T-helper 1 cell treated with Interleukin-12 subunit alpha and Interleukin-12 subunit beta and Interleukin-4 antibody, amounts not matched to agents 30 ng/mL and 1 ng/mL, for 36 hours (primary cell): ENCODE measurements around the gene TMPRSS4. TPM values are rescaled to one million over a fixed set of nuclear protein-coding genes. Genes with fewer than 3 reads are reported as not detected.

ENCODE experiments used
- intact Hi-C: fragments of 100-400 bp; cut with micrococcal nuclease; formaldehyde crosslinking; loops from one replicate; pipeline ENCODE4 v1.15.1; 2024
- total RNA-seq: library from RNA; stranded (reverse); gene quantifications from 2 replicates; pipeline ENCODE4 v1.2.3, GENCODE V29; 2022

TMPRSS4 gene
- total RNA-seq, 1 donor from 2014 or later: not detected

DNA sequence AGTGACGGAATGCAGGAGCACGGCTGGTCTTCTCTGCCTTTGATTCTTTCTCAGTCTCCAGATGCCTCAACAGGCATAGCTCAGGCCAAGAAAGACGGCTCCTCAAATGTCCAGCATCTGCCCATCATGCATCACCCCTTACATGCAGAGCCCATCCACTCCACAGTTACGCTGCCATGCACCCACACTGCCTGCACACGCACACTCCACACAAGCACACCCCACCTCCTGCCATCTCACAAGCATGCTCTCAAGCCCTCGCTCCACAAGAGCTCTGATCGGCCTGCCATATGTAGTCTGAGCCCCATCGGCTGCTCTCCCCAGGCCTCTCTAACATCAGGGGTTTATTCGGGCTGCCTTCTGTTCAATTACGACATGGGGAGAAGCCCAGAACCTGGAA lies 56.9 kb downstream of the TMPRSS4 start:
- intact Hi-C loops: no loop called here

DNA sequence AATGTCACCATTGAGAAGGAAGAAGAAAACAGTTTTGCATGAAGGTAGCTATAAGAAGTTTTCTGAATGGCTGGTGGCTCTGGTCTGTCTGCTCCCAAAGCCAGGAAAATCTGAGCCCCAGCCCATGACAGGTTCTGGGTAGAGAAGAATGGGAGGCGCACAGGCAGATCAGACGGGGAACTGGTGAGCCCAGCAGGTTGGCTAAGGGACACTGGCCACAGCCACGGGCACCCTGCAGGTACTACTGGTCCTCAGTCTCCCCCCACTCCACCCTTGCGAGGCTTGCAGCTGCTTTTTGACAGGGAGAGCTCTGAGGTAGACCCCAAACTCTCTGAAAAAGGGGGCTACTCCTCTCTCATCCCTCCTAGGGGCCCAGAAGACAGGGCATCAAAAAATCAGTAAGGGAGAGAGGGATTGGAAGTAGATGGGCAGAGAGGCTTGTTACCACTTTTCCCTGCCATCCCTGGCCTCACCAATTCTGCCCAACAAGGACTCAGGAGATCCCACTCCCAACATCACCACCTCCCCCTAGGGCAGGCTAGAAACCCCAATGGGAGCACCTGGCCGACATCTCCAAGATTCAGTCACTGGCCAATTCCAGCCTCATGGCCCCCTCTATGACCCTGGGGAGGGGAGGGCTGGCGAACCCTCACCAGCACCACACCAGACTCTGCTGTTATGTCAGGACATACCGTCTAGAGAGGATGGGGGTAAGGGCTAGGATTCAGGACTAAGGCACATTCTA lies 58.3 kb downstream of the TMPRSS4 start:
- intact Hi-C loops: no loop called here

DNA sequence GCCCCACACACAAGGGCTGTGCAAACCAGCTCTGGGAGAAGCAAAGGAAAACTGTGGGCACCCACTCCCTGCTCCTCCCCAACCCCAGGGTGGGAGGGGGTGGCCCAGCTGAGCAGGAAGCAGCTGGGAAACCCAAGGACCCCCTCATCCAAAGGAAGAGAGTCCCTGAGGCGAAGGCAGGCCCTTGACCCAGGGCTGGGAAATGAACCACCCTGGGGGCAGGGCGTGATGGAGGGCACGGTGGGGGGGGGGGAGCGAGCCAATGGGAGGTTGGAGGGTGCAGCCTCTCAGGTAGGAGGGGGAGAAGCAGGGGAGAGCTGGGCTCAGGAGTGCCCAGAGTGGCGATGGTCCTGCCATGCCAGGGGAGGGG lies 58.9 kb downstream of the TMPRSS4 start:
- intact Hi-C loops: no loop called here

DNA sequence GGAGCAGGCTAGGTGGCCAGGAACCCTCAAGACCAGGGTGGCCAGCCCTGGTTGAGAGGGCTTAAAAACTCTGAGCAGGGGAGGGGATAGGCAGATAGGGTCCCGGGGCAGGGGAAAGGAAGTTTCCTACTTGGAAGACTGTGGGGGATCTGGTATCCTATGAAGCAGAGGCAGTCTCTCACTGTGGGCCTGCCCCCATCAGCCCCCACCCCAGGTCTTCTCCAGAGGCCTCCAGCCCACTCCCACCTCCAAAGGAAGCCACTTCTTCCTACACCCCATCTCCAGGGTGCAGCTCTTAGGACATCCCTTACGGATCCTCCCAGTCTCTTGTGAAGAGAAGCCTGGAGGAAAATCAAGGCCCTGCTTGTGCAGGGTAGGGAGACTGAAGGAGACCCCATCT lies 59.5 kb downstream of the TMPRSS4 start:
- intact Hi-C loops: no loop called here

DNA sequence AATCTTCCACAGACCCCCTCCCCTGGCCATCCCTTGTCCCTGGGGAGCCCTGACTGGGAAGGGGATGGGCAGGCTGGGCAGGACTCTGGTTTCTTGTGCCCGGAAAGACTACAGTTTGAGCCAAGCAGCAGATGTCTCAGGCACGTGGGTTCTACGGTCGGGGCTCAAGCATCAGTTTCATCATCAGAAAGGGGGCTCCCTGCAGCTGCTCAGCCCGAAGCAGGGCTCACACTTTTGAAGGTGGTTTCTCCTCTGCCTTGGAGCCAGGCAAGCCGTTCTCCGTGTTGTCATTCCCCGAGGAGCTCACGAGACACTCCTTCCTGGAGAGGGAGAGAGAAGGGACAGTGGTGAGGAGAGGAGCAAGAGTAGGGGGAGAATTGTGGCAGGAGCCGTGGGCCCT lies 59.9 kb downstream of the TMPRSS4 start:
- intact Hi-C loops: no loop called here

DNA sequence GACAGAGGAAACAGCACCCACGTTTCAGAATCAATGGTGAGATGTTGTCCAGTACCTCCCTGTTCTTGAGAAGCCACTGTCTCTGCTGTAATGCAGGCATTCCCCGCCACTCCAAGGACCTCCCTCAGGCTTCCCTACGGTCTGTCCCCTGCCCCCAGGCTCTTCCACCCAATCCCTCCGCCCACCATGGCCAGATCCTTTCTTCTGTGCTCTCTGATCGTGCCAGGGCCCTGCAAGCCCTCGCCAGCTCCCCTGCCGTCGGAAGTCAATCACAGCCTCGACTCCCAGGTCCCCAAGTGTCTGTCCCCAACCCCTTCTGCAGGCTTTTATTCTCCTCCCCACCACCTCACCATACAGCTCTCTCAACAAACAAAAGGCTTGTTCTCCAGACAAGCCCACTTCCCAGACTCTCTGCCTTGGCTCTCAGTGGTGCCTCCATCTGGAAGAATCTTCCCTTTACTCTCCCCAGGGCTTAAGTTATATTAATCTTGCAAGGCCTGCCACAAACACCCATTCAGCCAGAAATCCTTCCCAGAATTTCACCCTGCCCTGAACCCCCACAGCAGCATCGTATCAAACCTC lies 62.1 kb downstream of the TMPRSS4 start:
- intact Hi-C loops: no loop called here

DNA sequence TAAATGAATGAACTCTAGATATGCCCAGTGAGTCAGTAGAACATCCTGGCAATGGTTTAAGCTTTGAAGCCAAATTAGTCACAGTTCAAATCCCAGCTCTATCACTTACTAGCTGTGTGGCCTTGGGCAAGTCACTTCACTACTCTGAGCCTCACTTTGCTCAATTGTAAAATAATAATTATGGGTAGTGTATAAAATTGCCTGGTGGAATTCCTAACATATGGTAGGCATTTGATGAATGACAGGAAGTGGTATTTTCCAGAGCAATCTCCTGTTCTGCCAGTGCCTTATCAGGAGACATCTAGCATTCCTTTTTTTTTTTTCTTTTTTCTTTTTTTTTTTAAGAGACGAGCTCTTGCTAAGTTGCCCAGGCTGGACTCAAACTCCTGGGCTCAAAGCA lies 62.7 kb downstream of the TMPRSS4 start:
- intact Hi-C loops: no loop called here

DNA sequence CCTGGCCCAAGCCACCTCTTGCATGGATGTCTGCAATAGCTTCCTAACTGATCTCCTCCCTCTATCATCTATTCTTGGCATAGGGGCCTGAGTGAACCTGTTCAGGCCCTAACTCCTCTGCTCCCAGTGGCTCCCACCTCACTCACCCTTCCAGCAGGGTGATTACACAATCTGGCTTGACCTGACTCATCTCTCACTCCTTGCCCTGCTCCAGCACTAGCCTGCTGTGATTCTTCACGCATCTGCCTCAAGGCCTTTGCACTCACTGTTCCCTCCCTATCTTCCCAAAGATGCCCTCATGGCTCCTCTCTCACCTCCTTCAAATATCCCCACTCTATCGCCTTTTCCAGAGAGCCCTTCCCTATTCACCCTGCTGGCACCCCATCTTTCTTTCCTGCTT lies 65.2 kb downstream of the TMPRSS4 start:
- intact Hi-C loops: no loop called here

DNA sequence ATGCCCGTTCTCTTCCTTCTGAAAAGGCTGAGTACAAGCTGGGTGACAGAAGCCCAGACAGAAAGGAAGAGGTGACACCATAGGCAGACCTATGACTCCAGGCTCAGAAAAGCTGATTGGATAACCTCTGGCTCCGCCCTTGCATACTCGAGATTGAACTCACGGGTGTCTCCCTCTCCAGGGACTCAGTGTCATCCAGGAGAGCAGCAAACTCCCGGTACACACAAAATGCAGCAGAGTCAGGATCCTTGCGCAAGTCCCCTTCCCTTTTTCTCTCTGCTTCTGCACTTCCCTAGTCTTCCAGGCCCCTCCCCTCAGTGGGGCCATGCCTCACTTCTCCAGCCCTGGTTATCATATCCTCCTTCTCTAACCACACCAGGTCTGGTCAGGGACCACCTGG lies 65.9 kb downstream of the TMPRSS4 start:
- intact Hi-C loops: no loop called here

DNA sequence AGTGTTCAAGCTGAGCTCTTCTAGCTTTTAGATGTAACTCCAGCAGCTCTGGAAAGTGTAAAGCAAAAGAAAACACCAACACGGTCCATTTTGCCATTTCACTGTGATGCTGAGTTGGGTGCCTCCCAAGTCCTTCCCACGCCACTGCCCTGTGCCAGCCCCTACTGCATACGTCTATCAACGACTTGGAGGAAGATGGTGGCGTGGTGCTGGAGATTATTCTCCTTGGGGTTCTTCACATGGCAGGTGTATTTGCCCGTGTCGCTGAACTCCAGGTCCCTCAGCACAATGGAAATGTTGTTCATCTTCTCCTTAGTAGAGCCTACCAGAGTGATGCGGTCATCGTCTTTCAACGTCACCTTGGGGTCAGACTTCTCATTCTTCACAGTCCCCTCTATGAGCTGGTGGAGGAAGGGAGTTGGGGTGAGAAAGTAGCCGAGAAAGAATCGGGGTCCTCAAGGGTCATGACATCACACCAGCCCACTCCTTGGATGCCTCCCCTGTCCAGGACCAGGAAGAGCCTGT lies 66.8 kb downstream of the TMPRSS4 start:
- intact Hi-C loops: loop anchor here (2.0 kb wide), 3 partner anchors 215 to 429 kb away; partner anchors contain the start of genes ARCN1 and UBE4A

DNA sequence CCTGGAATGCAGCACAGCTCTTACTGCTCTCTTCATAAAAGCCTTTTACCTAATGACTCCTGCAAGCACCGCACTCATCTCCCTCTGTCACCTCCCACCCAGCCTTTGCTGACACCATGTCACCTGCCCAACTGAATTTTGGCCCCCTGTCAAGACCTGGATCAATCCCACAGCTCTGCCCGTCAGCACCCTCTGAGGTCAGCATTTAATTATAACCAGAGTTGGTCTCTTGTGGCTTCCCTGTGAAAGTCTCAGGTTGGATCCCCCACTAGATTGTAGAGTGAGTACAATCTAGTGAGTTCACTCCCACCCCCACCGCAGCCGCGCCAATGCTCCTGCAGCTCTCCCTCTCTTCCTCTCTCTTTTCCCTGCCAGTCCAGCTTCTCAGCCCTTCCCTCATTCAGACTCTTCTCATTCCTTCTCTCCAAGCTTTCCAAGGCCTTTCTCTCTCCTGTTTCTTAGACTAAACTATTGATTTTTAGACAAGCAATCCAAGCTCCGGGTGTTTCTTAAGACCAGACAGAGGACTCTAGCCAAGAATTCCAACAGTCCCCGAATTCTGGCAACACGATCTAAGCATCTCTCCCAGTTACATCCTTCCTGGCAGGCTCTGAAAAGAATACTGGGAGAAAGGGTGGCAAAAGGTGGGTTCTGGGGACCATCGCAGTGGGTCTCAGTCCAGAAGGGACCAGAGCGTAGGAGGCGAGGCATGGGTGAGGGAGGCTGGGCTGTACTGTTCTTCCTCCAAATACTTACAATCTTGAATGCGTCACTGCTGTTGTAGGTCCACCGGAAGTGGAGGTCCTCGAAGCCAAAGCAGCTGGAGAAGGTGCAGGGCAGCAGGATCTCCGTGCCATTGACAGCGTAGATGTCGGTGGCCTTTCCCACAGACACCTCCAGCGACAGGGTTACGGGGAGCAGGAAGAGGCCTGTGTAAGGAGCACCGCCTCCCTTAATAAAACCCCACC lies 67.7 kb downstream of the TMPRSS4 start:
- intact Hi-C loops: loop anchor here (1.0 to 5.0 kb wide), 12 partner anchors 27 to 515 kb away; partner anchors contain the start of genes ARCN1, CD3D, CD3G and UBE4A

DNA sequence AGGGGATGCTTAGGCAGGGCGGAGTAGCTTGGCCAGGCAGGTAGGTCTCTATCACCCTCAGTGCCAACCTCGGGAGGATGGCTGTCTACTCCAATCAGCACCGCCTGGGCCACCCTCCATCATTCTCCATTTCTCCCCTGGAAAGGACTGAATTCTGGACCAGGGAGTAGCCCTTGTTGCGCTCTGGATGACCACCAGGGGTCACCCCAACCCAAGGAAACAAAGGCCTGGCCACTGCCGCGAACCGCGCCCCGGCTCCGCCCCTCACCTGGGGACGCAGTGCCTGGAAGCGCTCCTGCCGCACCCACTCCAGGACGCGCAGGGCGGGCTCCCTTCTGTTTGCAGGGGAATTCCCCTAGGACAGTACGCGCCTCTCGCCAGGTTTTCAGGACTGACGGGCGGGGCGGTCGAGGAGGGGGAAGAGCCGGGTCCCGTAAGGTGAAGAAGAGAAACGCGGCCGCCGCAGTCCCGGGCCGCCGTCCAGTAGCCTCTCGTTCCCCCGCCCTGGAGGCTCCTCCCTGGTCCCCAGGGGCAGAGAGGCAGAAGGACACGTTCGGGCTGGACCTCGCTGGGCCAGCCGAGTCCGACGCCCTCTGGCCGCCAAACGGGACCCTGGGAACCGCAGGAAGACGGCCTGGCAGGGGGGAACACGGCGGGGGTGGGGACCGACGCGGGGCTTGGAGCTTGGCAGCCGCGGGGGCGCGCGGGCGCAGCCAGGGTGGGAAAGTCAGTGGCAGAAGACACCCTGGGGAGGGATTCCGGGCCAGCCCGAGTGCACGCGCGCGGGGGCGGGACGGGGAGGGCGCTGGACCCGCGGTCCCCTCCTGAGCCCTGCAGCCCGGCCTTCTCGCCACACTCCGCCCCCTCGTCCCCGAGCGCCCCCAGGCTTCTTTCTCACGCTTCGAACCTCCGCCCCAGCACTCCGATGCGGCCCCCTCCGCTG lies 68.7 kb downstream of the TMPRSS4 start:
- intact Hi-C loops: loop anchor here (1.0 to 5.0 kb wide), 12 partner anchors 26 to 514 kb away; partner anchors contain the start of genes ARCN1, CD3D, CD3G and UBE4A

DNA sequence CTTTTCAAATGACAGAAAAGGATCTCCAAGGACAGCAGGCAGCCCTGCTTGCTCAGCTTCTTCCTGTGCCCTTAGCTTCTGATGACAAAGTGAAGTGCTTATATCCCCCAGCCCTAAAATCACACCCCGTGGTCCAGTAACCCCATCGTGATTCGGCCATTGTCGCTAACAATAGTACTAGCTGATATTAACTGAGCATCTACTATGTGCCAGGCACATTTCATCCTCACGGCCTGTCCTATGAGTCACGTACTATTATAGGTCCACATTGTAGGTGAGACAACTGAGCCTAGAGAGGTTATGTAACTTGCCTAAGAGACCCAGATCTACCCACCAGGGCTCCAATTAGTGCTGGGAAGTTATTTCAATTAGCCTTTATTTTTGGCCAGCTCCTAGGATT lies 69.7 kb downstream of the TMPRSS4 start:
- intact Hi-C loops: loop anchor here (5.0 kb wide), 2 partner anchors 144 to 196 kb away; partner anchors contain the start of genes CD3D and CD3G

DNA sequence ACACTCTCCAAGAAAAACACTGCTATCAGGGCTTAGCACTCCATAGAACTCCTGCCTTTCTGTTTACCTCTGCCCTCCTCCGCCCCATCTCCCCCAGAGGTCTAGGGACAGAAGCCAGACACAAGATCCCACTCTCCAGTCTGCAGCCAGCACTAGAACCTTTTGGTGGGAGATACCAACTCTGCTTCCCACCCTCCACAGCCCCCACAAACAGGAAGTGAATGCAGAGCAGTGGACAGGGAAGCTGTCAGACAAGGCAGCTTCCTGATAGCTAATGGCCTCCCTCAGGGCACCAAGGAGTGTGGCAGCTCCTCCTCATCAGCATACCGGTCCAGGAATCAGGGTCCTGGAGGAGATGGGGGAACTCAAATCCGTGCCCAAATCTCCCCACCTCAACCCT lies 70.6 kb downstream of the TMPRSS4 start:
- intact Hi-C loops: loop anchor here (5.0 kb wide), 2 partner anchors 145 to 195 kb away; partner anchors contain the start of genes CD3D and CD3G

DNA sequence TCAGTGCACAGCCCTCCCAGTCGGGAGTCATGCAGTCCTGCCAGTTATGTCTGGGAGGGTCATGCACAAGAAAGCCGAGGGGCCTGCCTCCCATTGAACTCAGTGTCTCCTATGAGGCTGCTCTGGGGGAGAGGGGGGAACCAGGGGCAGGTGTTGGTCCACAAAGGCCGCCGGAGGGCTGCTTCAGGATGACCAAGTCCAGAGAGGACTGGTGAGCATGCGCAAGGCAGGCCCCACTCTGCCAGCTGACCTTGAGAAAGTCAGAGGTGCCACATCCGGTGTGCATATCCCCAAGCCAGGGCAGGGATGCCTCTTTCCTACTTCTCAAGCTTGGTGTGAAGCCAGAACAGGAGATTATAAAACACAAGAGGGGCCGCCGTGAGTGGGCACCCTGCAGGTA lies 71.4 kb downstream of the TMPRSS4 start:
- intact Hi-C loops: loop anchor here (5.0 kb wide), 2 partner anchors 146 to 194 kb away; partner anchors contain the start of genes CD3D and CD3G

DNA sequence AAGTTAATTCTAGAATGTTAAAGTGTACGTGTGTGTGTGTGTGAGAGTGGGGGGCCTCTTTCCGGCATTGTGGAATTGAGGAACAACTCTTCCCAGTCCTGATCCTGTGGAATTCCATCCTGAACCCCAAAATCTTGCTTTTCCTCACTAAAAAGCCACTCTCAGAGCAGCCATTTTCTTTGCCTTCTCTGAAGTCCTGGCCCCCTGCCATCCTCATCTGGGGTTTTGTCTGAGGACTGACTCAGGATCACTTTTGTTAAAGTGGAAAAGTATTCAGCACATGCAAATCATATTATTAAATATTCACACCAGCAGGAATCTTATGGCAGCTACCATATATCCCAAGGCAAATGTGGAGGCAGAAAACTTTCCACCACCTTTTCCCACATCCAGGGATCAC lies 72.0 kb downstream of the TMPRSS4 start:
- intact Hi-C loops: loop anchor here (5.0 kb wide), 2 partner anchors 147 to 193 kb away; partner anchors contain the start of genes CD3D and CD3G

DNA sequence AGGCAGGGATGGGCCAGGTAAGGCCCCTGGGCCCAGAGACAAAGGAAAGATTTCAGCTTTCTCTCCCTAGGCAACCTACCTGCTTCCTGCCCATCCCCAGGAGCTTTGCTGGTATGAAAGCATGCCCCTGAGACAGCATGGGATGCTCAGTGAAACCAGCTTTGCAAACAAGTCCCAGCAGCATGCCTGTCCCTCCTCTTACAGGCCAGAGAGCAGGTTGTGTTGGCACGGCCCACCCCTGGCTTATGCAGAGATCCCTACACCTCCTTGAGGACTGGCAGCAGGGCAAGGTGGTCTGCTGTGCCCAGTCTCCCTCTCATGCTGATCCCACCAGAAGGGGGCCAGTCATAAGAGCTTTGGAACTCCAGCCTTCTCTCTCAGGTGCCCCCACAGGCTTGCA lies 72.6 kb downstream of the TMPRSS4 start:
- intact Hi-C loops: loop anchor here (5.0 kb wide), 2 partner anchors 147 to 193 kb away; partner anchors contain the start of genes CD3D and CD3G

DNA sequence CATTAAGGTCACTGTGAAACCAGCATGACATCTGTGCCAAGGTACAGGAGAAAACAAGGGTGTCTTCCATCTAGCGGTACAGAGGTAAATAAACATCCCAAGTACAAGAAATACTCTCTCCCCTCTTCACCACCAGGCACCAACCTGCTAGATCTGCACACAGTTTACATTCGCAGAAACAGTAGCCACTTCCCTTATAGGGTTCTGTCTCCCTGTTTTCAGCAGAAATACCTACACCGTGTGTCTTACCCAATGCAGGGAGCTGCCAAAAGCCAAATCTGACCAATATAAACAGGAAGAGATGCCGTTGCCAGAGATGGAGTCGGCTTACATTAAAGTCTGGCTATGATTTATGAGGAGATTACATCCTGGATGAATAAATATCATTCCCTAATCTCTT lies 74.6 kb downstream of the TMPRSS4 start:
- intact Hi-C loops: no loop called here

DNA sequence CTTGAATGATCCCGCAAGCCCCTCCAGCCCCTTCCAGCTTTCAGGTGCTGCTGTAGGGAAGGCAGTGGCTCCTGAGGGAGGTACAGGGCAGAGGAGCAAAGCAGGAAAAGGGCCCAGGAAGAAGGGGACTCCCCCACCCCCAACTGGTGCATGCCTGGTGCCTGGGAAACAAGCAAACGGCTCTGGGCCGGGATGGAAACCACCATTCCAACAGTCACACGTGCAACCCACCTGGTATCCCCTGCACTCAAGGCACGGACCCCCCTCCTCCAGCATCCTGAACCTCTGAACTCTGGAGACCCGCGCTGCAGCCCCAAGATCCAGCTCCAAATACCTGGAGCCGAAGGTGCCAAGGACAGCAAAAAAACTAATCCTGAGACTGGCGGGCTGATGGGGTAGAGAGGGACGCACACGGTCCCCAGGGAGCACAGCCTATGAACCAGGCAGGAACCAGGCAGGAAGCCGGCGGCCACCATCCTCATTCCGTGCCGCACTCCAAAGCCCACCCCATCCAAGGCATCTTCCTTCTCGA lies 75.2 kb downstream of the TMPRSS4 start:
- intact Hi-C loops: no loop called here
